Esophagus squamous epithelium (tissue), 4 donors: ENCODE data around the gene AMELY.

Source experiments
- POLR2A ChIP-seq, 4 donors: fragments of 450-650 bp; IDR thresholded peaks; one replicate each; pipeline ENCODE4 v1.6.1; 2017; ENCODE audit warnings: antibody characterized with exemption in 4 of 4, mild to moderate bottlenecking in 4 of 4, moderate library complexity in 3 of 4
- TF ChIP-seq, protein P1 (sequence below), 6 experiments: fragments of 450-650 bp in 4 of 6; fragments of 200-600 bp in 2 of 6; sonication (generic) in 2 of 6; IDR thresholded peaks; one replicate each; pipeline ENCODE4 v1.5.1; 2016 to 2019; ENCODE audit warnings: antibody characterized with exemption in 6 of 6, mild to moderate bottlenecking in 4 of 6, moderate library complexity in 4 of 6

DNA sequence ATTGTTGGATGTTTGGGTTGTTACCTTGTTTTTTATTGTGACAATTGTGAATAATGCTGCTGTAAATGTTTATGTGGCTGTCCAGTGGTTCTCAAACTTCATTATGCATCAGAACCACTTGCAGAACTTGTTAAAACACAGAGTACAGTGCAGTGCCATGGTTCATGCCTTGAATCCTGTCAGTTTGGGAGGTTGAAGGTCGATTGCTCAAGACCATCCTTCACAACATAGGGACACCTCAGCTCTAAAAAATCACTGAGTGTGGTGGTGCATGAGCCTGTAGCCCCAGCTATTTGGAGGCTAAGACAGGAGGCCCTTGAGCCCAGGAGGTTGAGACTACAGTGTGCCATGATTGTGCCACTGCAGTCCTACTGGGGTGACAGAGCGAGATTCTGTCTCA is 23.9 kb upstream of the AMELY start:
- TF ChIP-seq, protein P1, sequence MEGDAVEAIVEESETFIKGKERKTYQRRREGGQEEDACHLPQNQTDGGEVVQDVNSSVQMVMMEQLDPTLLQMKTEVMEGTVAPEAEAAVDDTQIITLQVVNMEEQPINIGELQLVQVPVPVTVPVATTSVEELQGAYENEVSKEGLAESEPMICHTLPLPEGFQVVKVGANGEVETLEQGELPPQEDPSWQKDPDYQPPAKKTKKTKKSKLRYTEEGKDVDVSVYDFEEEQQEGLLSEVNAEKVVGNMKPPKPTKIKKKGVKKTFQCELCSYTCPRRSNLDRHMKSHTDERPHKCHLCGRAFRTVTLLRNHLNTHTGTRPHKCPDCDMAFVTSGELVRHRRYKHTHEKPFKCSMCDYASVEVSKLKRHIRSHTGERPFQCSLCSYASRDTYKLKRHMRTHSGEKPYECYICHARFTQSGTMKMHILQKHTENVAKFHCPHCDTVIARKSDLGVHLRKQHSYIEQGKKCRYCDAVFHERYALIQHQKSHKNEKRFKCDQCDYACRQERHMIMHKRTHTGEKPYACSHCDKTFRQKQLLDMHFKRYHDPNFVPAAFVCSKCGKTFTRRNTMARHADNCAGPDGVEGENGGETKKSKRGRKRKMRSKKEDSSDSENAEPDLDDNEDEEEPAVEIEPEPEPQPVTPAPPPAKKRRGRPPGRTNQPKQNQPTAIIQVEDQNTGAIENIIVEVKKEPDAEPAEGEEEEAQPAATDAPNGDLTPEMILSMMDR (IDR thresholded peaks at IDR 0.05) = no peak
- TF ChIP-seq POLR2A (IDR thresholded peaks at IDR 0.05) = no peak
